ENCODE data around the gene ATG2A. TPM values are rescaled to one million over a fixed set of nuclear protein-coding genes. Genes with fewer than 3 reads are reported as not detected.

Gene ATG2A
- total RNA-seq, 1 donor from 2014 or later = 21.4 TPM

DNA sequence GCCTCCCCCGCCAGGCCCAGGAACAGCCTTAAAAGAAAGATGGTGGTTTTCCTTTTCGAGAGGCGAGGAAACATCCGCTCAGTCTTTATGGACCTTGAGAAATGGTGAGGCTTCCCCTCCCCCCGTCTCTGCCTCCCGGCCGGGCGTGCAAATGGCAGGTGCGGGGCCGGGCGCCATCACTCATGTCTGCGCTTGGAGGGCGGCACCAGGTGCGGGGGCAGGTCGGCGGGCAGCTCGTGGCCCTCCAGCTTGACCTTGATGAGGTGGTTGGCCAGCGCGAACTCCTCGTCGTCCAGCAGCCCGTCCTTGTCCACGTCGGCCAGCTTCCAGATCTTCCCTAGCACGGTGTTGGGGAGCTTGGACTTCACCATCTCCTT lies 62.9 kb downstream of the ATG2A start:
- H4K20me1 ChIP-seq (ENCODE audit: insufficient read depth, low read length) = peaks cover 6% of the 10 kb centered on the region
- TF ChIP-seq, protein P1, sequence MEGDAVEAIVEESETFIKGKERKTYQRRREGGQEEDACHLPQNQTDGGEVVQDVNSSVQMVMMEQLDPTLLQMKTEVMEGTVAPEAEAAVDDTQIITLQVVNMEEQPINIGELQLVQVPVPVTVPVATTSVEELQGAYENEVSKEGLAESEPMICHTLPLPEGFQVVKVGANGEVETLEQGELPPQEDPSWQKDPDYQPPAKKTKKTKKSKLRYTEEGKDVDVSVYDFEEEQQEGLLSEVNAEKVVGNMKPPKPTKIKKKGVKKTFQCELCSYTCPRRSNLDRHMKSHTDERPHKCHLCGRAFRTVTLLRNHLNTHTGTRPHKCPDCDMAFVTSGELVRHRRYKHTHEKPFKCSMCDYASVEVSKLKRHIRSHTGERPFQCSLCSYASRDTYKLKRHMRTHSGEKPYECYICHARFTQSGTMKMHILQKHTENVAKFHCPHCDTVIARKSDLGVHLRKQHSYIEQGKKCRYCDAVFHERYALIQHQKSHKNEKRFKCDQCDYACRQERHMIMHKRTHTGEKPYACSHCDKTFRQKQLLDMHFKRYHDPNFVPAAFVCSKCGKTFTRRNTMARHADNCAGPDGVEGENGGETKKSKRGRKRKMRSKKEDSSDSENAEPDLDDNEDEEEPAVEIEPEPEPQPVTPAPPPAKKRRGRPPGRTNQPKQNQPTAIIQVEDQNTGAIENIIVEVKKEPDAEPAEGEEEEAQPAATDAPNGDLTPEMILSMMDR (IDR thresholded peaks at IDR 0.05; ENCODE audit: insufficient read depth, low read depth, low read length) = no peak
- no peak for TF ChIP-seq EZH2 (IDR thresholded peaks at IDR 0.05; ENCODE audit: insufficient read depth, low read length)
- H3K9me3 ChIP-seq (ENCODE audit: insufficient read depth, low read depth, low read length) = no peaks in the 10 kb centered on the region
- H3K79me2 ChIP-seq (ENCODE audit: insufficient read depth, low read length) = peaks cover 44% of the 10 kb centered on the region
- Mint-ChIP-seq H3K4me1 (ENCODE audit: low read depth, unreplicated experiment) (peaks cover 17% of the 10 kb centered on the region), H3K27me3 (ENCODE audit: low read depth, unreplicated experiment) (no peaks in the 10 kb centered on the region), H3K9me3 (ENCODE audit: unreplicated experiment) (no peaks in the 10 kb centered on the region), H3K27ac (ENCODE audit: unreplicated experiment) (peak overlapping the region; percentile 87), H3K4me3 (ENCODE audit: unreplicated experiment) (no peak overlapping the region), H3K36me3 (ENCODE audit: low read depth, unreplicated experiment) (peaks cover 8% of the 10 kb centered on the region)
- H3K9ac ChIP-seq (ENCODE audit: low read length) = peak overlapping the region; percentile 57
- DNase-seq (ENCODE audit: low read depth) = no peak
- H3K27me3 ChIP-seq (ENCODE audit: insufficient read depth, low read length) = no peaks in the 10 kb centered on the region
- H3K4me2 ChIP-seq (ENCODE audit: low read length) = peak overlapping the region; percentile 76
- no peak overlapping the region for H2AFZ ChIP-seq (ENCODE audit: low read depth, low read length)
- H3K4me1 ChIP-seq (ENCODE audit: insufficient read depth, low read length) = peaks cover 40% of the 10 kb centered on the region
- no peak overlapping the region for H3K4me3 ChIP-seq (ENCODE audit: insufficient read depth, low read depth, low read length)
- peaks cover 4% of the 10 kb centered on the region for H3K36me3 ChIP-seq (ENCODE audit: insufficient read depth, low read length)
- FAIRE-seq = no peak
- peak overlapping the region; percentile 86 for H3K27ac ChIP-seq (ENCODE audit: low read depth, low read length)

DNA sequence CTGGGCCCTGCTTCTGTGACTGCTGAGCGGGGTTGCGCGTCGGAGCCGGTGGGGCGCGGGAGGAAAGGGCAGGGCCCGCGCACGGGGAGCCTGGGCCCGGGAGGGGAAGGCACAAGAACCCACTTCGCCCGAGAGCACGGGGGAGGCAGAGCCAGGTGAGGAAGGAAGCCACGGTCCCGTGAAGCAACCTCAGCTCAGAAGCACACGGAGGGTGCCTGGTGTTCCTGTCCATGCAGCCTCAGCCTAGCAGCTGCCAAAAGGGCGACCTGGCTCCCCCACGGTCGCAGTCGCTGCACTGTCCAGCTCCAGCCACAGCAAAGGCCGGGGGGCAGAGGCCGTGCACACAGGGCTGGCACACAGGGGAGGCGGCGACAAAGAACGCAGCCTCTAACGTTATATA lies 63.3 kb downstream of the ATG2A start:
- Histone ChIP-seq H2AFZ (ENCODE audit: low read depth, low read length) (no peak overlapping the region), H3K27me3 (ENCODE audit: insufficient read depth, low read length) (no peaks in the 10 kb centered on the region), H3K36me3 (ENCODE audit: insufficient read depth, low read length) (peaks cover 4% of the 10 kb centered on the region), H3K4me3 (ENCODE audit: insufficient read depth, low read depth, low read length) (no peak overlapping the region), H3K4me2 (ENCODE audit: low read length) (no peak overlapping the region), H4K20me1 (ENCODE audit: insufficient read depth, low read length) (peaks cover 6% of the 10 kb centered on the region), H3K4me1 (ENCODE audit: insufficient read depth, low read length) (peaks cover 40% of the 10 kb centered on the region), H3K9ac (ENCODE audit: low read length) (no peak overlapping the region), H3K27ac (ENCODE audit: low read depth, low read length) (no peak overlapping the region), H3K79me2 (ENCODE audit: insufficient read depth, low read length) (peaks cover 40% of the 10 kb centered on the region), H3K9me3 (ENCODE audit: insufficient read depth, low read depth, low read length) (no peaks in the 10 kb centered on the region)
- no peaks in the 10 kb centered on the region for H3K9me3 Mint-ChIP-seq (ENCODE audit: unreplicated experiment)
- H3K4me1 Mint-ChIP-seq (ENCODE audit: low read depth, unreplicated experiment) = peaks cover 17% of the 10 kb centered on the region
- peaks cover 8% of the 10 kb centered on the region for H3K36me3 Mint-ChIP-seq (ENCODE audit: low read depth, unreplicated experiment)
- no peaks in the 10 kb centered on the region for H3K27me3 Mint-ChIP-seq (ENCODE audit: low read depth, unreplicated experiment)
- no peak overlapping the region for H3K4me3 Mint-ChIP-seq (ENCODE audit: unreplicated experiment)
- TF ChIP-seq, protein P1 (IDR thresholded peaks at IDR 0.05; ENCODE audit: insufficient read depth, low read depth, low read length) = no peak
- TF ChIP-seq EZH2 (IDR thresholded peaks at IDR 0.05; ENCODE audit: insufficient read depth, low read length) = no peak
- FAIRE-seq (no peak), DNase-seq (ENCODE audit: low read depth) (no peak)
- no peak overlapping the region for H3K27ac Mint-ChIP-seq (ENCODE audit: unreplicated experiment)

DNA sequence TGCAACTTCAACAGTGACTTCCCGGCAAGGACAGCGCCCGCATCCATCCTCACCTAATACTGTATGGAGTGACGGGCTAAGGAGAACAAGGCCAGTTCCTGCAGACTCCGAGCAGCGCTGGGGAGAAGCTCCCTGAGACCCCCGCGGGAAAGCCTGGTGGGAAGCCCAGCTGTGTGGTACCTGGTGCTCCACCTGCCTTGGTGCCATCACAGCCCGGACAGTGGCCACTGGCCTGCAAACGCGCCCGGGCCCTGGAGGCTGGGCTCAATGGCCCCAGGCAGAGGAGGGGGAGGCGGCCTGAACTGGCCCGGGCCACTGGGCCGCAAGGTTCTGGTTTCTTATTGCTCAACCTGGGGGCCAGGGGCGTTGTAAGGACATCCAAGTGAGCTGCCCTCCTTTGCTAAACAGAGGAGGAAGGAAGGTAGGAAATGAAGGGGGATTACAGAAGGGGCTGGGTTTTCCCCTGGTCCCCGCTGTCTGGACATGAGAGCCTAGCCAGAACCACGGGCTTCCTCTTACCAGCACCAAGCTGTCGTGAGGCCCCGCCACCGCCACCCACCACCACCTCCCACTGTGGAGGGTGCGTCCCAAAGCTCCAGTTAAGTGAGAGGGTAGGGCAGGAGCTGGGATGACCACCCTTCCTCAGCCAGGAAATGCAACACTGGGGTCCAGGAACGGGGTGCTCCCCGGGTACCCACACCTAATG lies 64.1 kb downstream of the ATG2A start:
- DNase-seq (ENCODE audit: low read depth) (no peak), FAIRE-seq (no peak)
- Histone ChIP-seq H3K4me1 (ENCODE audit: insufficient read depth, low read length) (peaks cover 36% of the 10 kb centered on the region), H3K4me3 (ENCODE audit: insufficient read depth, low read depth, low read length) (no peak overlapping the region), H3K27me3 (ENCODE audit: insufficient read depth, low read length) (no peaks in the 10 kb centered on the region), H3K4me2 (ENCODE audit: low read length) (no peak overlapping the region), H3K9me3 (ENCODE audit: insufficient read depth, low read depth, low read length) (no peaks in the 10 kb centered on the region), H3K9ac (ENCODE audit: low read length) (no peak overlapping the region), H3K36me3 (ENCODE audit: insufficient read depth, low read length) (no peaks in the 10 kb centered on the region), H3K79me2 (ENCODE audit: insufficient read depth, low read length) (peaks cover 35% of the 10 kb centered on the region), H4K20me1 (ENCODE audit: insufficient read depth, low read length) (peaks cover 6% of the 10 kb centered on the region), H3K27ac (ENCODE audit: low read depth, low read length) (no peak overlapping the region), H2AFZ (ENCODE audit: low read depth, low read length) (no peak overlapping the region)
- Mint-ChIP-seq H3K27me3 (ENCODE audit: low read depth, unreplicated experiment) (no peaks in the 10 kb centered on the region), H3K4me3 (ENCODE audit: unreplicated experiment) (no peak overlapping the region), H3K27ac (ENCODE audit: unreplicated experiment) (no peak overlapping the region), H3K36me3 (ENCODE audit: low read depth, unreplicated experiment) (peaks cover 4% of the 10 kb centered on the region), H3K9me3 (ENCODE audit: unreplicated experiment) (no peaks in the 10 kb centered on the region), H3K4me1 (ENCODE audit: low read depth, unreplicated experiment) (peaks cover 17% of the 10 kb centered on the region)
- TF ChIP-seq, protein P1 (IDR thresholded peaks at IDR 0.05; ENCODE audit: insufficient read depth, low read depth, low read length) = no peak
- no peak for TF ChIP-seq EZH2 (IDR thresholded peaks at IDR 0.05; ENCODE audit: insufficient read depth, low read length)

Data from astrocyte (in vitro differentiated cells and primary cell).